ENCODE data around the gene HOXC10.

Gene HOXC10

DNA sequence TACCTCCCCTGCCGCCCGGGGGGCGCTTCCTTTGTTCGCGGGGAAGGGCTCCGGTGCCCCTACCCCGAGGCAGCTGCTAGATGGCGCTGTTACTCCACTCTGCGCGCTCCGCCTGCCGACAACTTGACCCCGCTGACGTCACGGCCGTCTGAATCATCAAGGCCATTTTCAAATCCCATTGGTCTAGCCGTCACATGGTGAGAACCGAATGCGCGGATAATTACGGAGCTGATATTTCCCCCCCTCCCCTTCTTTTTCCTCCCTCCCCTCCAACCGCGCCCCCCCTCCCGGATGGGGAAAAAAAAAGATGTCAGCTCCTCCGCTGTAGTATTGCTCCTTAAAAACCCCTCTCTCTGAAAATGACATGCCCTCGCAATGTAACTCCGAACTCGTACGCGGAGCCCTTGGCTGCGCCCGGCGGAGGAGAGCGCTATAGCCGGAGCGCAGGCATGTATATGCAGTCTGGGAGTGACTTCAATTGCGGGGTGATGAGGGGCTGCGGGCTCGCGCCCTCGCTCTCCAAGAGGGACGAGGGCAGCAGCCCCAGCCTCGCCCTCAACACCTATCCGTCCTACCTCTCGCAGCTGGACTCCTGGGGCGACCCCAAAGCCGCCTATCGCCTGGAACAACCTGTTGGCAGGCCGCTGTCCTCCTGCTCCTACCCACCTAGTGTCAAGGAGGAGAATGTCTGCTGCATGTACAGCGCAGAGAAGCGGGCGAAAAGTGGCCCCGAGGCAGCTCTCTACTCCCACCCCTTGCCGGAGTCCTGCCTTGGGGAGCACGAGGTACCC is at the start of gene HOXC10:
Gene HOXC10, plus strand, starts transcription at position 246 of the 791 bp plus-strand sequence. Its CDS starts 114 bp downstream, at position 360.
- FAIRE-seq: no peak

DNA sequence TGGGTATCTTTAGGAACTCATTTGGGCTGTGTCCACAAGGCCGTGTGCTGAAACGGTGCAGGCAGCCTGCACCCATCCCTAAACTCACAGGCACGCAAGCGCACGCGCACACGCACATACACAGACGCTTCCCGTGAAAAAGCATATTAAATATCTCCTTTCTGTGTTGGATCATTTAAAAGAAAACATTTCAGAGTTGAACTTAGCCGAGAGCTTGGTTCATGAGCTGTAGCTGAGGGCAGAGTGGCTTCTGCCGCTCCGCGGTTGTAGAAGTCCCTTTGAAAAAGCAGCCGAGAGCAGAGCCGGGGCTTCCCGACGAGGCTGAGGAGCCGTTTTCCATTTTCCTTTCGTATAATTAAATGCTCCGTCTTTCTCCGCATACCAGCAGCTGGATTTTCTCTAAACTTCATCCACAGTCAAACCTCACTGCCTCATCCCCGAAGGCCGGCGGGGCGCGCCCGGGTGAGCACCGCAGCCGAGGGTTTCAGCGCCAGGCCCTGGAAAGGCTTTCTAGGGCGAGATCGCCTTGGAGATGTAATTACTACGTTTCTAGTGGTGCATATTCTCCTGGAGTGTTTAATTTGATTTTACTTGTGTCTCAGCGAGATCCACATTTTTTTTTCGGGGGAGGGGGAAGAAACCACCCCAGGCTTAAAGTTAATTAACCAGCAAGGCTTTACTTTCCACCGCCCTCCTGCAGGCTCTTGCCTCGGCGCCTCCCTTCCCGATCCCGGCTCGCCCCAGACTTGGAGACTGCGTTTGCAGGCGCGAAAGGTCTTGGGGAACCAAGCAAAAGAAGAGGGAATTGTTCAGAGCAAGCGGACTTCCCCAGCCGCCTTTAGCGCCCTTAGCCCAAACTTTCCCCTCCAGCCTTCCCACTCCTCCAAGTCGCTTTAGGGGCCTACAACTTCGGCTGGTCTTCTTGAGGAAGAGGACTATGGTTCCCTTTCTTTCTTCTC is 49.3 kb upstream of the HOXC10 start:
- FAIRE-seq: no peak

DNA sequence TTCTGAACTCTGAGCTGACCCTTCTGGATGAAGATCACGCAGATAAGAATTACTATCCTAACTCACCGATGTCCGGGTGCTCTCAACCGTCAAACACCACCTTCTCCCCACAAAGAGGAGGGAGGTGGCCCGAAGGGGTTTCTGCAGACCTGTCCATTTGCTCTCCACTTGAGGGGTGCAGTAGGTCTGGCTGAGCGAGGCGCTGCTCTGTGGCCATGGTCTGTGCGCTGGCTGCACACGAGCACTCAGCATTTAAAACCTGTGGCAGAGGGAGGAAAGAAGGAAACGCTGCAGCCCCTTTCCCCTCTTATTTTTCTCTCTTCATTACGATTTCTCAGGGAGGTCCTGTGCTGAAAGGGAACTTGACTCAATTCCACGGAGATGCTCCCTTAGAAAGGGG is 47.8 kb upstream of the HOXC10 start:
- FAIRE-seq: no peak

DNA sequence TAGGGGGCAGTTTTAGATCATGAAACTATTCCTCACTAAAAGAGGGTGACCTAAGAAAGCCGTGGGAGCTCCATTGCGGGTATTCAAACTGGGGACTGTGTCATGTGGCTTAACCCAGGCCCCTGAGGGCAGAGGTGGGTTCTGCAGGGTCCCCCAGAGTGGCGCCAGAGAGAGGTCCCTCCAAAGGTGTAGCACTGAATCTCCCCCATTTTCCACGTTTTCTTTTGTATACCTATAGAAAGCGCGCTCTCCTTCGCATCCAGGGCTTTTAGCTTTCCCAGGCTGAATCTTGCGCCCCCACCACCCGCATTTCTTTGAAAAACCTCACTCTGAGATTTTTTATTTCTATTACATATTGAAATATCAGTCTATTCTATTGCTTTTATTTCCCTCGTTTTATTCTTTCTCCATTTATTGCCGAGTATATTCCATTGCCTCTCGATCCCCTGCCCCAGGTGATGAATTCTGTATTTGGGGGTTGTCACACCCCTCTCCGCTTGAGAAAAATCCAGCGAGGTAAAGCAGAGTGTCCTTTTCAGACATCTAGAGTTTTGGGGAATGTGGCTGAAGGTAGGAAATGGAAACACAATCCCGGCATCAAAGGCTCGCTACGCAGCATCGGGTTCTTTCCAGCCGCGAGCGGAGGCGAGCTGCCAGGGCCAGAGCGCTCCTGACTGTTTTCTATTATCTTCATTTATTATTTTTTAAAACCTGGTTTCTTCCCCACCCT is 47.2 kb upstream of the HOXC10 start:
- no peak for FAIRE-seq

DNA sequence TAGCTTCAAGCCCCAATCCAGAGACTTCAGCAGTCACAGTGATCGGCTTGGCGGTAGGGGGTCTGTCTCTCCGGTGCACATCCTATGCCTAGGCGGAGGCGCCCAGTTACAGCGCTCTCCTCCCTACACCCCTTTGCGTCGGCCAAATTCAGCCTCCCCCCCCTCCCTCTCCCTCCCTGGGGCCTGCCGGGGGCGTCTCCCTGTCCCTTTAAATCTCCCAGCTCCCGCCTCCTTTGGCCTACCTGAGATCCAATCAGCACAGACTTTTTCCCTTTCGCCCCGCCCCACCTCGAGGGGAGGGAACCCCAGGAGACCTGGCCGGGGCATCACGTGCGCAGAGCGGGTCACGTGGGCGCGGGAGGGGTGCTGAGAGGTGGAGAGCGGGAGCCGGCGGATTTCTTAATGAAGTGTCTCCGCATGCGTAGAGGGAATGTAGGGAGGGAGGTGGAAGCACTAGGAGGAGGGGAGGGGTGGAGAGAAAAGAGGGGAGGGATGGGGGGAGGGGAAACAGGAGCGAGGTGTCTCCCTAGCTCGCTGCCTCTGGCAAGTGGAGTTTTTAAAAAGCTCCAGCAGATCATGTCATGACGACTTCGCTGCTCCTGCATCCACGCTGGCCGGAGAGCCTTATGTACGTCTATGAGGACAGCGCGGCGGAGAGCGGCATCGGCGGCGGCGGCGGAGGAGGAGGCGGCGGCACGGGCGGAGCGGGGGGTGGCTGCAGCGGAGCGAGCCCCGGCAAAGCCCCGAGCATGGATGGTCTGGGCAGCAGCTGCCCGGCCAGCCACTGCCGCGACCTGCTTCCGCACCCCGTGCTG is 46.4 kb upstream of the HOXC10 start, which contains the start of gene HOXC13:
Gene HOXC13, plus strand, starts transcription at position 506 of the 815 bp plus-strand sequence. Its CDS starts 76 bp downstream, at position 582.
- FAIRE-seq: no peak

DNA sequence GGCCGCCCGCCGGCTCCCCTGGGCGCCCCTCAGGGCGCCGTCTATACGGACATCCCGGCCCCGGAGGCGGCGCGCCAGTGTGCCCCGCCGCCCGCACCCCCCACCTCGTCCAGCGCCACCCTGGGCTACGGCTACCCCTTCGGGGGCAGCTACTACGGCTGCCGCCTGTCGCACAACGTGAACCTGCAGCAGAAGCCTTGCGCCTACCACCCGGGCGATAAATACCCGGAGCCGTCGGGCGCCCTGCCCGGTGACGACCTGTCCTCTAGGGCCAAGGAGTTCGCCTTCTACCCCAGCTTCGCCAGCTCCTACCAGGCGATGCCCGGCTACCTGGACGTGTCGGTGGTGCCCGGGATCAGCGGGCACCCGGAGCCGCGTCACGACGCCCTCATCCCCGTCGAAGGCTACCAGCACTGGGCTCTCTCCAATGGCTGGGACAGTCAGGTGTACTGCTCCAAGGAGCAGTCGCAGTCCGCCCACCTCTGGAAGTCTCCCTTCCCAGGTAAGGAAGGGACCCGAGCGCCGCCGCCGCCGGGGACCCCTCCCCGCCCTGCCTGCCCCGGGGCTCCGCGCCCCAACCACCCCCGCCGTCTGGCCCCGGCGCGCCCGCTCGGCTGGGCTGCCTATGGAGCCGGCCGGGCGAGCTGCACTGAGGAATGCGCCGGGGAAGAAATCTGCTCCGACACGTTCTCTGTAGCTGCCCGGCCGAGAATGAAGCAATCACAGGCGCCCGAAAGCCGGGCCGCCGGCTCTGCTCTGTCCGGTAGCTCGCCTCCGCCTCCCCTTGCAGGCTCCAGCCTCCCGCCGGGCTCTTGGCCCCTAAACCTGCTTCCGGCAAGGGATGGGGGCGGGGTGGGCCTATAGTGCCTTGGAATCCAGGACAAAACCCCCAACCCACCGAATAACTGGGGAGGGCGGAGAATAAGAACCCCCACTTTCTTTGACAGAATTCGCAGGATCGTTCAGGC is 45.5 kb upstream of the HOXC10 start:
- FAIRE-seq: no peak

DNA sequence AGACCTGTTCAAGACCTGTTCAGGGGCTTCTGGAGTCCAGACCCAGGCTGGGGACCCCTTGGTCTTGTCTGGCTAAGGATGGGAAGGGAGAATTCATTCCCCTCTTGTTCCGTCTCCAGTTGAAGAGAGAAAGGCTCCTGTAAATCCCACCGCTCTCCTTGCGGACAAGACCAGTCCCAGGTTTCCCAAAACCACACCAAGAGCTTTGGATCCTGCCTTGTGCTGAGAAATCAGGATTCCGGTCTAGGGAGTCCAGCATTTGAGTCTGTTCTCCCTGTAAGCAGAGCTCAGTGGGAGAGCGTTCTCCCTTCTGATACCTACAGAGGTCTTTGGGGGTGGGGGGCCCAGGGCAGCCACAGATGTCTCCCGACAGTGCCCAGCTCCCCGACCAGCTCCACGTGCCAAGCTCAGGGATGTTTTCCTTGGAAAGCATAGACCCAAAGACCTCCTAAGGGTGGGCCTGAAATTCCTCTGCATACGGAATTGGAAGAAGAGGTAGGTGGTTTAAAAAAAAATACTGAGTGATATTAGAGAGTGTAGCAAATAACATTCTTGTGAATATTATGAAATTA is 44.4 kb upstream of the HOXC10 start:
- no peak for FAIRE-seq

DNA sequence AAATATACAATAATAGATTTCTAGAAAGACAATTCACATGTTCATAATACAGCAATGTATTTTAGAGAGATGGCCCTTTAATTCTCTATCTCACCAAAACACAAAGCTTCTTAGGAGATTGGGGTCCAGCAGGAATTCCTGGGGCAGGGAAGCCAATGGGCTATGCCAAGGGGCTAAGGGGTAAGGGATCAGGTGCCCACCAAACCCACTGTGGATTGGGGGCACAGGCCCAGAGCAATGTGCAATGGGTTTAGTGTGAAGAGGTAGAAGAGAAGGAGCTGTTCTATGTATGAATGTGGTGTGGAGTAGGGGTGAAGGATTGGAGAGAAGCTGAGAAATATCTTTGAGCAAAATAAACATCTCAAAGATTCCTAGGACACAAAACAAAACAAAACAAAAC is 43.8 kb upstream of the HOXC10 start:
- FAIRE-seq: no peak

DNA sequence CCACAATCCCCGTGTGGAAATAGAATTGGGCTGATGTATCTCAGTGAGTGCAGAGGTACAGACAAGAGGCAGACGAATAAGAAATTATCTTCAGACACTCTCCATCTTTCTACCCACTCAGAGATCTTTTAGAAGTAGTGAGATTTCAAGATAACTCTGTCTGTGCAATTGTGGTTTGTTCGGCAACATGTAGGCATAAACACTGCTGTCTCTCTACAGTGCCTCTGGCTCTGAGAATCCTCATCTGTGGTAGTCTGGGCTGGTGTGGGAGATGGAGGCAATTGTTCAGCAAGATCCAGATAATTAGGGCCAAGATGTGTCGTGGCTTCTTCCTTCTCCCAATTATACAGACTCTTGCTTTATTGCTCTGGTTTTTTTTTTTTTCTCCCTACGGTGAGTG is 43.2 kb upstream of the HOXC10 start:
- no peak for FAIRE-seq

DNA sequence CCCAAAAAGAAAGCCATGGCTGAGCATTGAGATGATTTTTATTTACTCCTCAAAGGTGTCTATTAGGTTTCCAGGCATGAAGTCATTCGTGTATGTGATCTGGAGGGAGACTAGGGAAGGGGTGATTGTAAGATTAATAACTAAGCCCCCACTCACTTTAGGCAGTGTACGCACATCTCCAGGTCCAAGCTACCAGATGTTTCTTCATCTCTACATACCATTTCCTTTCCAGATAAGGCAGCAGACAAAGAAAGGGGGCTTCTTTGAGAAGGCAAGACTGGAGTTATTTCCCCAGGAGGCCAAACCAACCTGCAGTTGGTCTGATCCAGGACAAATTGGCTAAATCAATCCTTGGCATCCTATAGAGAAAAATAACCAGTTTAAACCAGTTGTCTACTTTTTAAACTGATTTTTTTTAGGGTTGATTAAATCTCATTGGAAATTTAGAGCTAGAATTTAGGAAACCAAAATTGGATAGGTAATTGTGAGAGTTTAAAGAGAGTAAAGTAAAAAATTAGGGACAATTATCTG is 42.4 kb upstream of the HOXC10 start:
- no peak for FAIRE-seq

DNA sequence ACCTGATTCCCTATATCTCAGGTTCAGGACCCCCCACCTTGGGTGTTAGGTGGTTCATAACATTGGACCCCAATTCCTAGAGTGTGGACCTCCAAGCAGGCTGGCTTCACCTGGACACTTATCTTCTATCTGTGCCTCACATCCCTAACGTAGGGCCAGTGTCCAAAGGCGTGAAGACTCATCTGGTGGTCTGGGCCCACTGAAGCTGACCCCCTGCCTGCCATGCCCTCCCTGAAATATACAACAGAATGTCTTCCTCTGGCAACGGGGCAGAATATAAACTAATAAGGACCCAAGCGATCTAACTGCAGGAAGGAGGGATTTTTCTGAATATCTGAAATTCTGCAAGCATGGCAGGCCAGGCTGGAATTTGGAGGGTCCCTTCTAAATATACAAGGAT is 40.7 kb upstream of the HOXC10 start:
- no peak for FAIRE-seq

DNA sequence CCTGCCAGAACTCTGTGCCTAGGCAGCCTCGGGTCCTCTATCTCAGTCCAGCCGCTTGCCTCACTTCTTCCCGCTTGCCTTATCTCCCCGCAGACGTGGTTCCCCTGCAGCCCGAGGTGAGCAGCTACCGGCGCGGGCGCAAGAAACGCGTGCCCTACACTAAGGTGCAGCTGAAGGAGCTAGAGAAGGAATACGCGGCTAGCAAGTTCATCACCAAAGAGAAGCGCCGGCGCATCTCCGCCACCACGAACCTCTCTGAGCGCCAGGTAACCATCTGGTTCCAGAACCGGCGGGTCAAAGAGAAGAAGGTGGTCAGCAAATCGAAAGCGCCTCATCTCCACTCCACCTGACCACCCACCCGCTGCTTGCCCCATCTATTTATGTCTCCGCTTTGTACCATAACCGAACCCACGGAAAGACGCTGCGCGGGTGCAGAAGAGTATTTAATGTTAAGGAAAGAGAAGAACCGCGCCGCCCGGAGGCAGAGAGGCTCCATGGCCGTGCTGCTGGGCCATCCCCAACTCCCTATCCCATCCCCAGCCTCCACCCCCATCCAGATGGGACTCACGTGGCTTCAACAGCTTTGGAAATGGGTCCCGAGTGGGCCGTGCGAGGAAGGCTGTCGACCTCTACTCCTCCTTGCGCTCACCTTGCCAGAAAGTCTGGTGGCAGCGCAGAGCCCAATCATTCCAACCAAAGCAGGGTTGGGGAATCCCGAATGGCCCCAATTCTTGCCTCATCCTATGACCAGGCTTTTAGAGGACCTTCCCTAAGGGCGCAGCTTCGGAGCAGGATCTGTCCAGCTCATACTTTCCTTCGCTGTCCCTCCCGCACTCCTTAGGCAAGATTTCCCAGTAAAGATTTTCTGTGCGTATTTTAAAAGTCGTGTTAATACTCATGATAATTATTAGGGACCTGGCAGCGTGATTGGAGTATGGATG is 39.8 kb upstream of the HOXC10 start:
- FAIRE-seq: no peak

DNA sequence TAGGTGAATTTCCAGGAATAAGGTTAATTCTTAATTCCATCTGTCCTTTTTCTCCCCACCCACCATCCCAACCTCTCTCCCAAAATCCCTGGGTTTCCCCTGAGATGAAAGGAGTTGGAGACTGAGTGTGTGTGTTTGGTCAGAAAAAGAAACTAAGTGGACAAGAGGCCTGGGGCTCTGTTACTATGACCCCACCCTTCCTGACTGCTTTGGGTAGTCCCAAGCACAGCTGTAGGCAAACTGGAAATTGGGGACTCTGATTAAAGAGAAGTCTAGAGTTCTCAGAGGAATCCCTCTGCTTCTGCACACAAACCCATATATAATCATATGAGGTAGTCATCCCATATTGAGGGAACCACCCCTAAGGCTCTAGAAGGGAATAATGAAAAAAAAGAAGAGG is 37.2 kb upstream of the HOXC10 start:
- FAIRE-seq: no peak

DNA sequence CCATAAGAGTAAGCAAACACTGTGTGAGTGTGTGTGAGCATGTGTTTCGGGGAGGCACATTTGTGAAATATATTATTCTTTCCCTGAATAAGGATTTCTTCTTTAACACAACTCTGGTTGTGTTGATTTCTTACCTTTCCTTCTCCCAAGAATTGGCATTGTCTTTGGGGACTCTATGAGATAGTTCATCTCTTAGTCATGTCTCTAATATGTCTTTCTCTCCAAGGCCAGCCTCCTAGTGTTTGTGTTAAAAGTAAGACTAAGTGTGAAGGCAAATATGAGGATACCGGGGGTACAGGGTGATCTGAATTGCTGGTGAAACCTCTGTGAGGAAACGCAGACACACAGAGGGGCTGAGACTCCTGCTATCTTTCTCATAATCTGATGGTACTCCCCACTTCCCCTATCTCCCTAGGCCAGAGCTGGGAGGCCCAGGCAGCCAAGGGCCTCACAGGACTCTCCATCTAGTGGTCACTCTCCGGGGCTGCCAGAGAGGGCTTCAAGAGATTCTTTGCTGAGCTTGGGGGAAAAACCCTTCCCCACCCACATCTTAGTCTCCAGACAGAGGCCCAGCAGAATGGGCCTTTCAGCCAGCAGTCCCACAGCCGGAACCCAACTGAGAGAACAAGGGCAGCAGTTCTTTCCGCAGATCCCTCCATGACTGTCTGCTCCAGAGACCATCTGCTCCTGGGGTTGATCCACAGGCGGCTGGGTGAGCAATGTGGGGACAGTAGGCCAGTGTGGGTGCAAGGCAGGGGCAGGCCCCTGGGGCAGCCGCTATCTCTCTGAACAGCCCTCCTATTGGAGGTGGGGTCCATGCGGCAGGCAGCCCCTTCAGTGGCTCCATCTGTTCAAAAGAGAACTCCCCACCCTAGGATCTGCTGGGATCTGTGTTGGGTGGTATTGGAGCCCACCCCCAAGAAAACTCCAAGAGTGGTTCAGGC is 36.0 kb upstream of the HOXC10 start:
- FAIRE-seq: no peak

DNA sequence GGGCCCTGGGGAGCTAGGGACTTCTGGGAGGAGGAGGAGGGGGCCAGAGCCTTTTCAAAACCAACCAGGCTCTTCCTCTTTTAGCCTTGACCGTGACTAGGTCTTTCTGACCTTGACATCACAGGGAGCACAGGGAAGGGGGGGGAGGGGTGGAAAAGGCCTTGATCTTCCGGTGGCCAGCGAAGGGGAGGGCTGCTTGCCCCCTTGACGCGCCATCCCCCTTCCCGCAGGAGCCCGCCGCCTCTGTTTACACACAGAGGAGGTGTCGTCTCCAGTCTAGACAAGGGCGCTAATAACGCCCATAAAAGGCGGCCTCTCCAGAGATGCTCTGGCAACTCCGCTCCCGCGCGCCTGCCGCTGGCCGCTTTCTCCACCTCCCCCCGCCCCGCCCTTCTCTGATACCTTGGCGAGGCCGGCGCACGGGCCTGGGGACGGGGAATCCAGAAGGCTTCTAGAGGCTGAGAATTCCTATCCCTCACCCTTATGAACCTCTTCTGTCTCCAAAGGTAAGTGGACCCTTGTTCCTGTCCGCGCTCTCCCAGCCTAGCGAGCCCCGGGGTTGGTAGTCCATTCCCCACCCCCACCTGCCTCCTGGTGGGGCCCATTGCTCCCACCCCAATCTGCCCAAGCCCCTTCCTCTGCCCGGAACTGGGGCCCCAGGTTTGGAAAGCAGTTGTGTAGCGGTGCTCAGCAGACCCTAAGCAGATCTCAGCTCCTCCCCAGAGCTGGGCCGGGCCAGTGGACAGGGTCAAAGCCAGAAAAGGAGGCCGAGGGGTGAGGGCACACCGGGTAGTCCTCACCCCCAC is 35.1 kb upstream of the HOXC10 start:
- FAIRE-seq: no peak

DNA sequence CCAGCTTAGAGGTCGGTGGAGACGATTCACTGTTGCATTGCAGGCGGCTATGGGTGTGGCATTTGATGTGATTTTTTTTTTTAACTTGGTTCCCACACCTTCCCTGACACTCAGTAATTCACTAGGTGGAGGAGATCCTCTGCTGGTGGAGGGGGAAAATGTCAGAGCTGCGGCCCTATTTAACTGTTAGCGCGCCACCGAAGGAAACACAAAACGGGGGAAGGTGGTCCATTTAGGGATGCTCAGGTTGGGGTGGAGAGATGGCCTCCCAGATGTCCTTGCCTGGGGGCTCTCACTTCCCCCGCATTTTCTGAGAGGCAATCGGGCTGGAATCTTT is 34.5 kb upstream of the HOXC10 start:
- no peak for FAIRE-seq

Measured in colon (tissue), 2 donors.